Ovary (tissue), 9 donors: Measurements from ENCODE around the gene TAF4. TPM values are rescaled to one million over a fixed set of nuclear protein-coding genes. Genes with fewer than 3 reads are reported as not detected.

Source experiments
- DNase-seq, 5 donors: peaks; one replicate each; pipeline ENCODE4 v3.0.0-alpha.2; 2019 to 2020
- H3K27ac ChIP-seq, 2 donors: fragments of 200-600 bp; one replicate each; pipeline versions ENCODE4 v1.5.1 to v1.8.0; 2019 to 2022
- H3K27me3 ChIP-seq: fragments of 200-600 bp; one replicate; pipeline ENCODE4 v1.8.0; 2022
- H3K36me3 ChIP-seq: fragments of 200-600 bp; sonication (generic); one replicate; pipeline ENCODE4 v1.5.1; 2019
- H3K4me1 ChIP-seq: one replicate; pipeline ENCODE4 v1.8.1; 2013; ENCODE audit warnings: mild to moderate bottlenecking, moderate library complexity; ENCODE audit not compliant: insufficient read depth
- H3K4me3 ChIP-seq: fragments of 200-600 bp; sonication (generic); one replicate; pipeline ENCODE4 v1.5.1; 2017
- H3K9me3 ChIP-seq, 2 donors: fragments of 200-600 bp in 1 of 2; sonication (generic) in 1 of 2; one replicate each; pipeline versions ENCODE4 v1.5.1 to v1.8.1; 2013 to 2019; ENCODE audit warnings: mild to moderate bottlenecking in 1 of 2, moderate library complexity in 1 of 2
- EP300 ChIP-seq: sonication (generic); formaldehyde crosslinking; IDR thresholded peaks from one replicate; pipeline ENCODE4 v1.6.1; 2017; ENCODE audit warnings: antibody characterized with exemption
- POLR2A ChIP-seq: fragments of 450-650 bp; IDR thresholded peaks from one replicate; pipeline ENCODE4 v1.6.1; 2017; ENCODE audit warnings: antibody characterized with exemption, mild to moderate bottlenecking, moderate library complexity
- WGBS, 3 donors: extraction: QIAGEN DNeasy Blood & Tissue Kit in 1 of 3; methylation state at CpG; one replicate each; pipeline versions ENCODE4 v1.1.5 to v1.1.7; 2013 to 2017; 5-methylcytosine and 5-hydroxymethylcytosine counted together
- intact Hi-C, 4 donors: fragments of 100-400 bp; cut with DNase I; formaldehyde crosslinking; loops; one replicate each; pipeline versions ENCODE4 v1.11.0 to v1.15.1; 2022 to 2023
- polyA plus RNA-seq, 2 donors: library from polyadenylated mRNA; stranded (reverse); fragments of 200-250 nt in 1 of 2; fragments of 350-450 nt in 1 of 2; fragmentation: Illumina TruSeq in 1 of 2; extraction: RNeasy Lipid Tissue Mini Kit (QIAGEN cat#74804) in 1 of 2; gene quantifications; one replicate each; pipeline ENCODE4 v1.2.3, GENCODE V29; 2013 to 2014
- total RNA-seq, 7 donors: library from RNA; depleted of rRNA in 2 of 7; stranded (reverse); fragments of >200 nt in 2 of 7; fragmentation: NEBNext Ultra II Directional in 3 of 7; extraction: Animal tissue kit (Norgen Biotek cat#: 25700) in 3 of 7; gene quantifications; one replicate each; pipeline versions ENCODE4 v1.1.0 to v1.2.4, GENCODE V29; 2016 to 2023
- TF ChIP-seq, protein P1 (sequence below), 3 donors: fragments of 450-650 bp in 2 of 3; fragments of 200-600 bp in 1 of 3; IDR thresholded peaks; one replicate each; pipeline versions ENCODE4 v1.5.1 to v1.8.0; 2016 to 2022; ENCODE audit warnings: antibody characterized with exemption in 3 of 3, mild to moderate bottlenecking in 1 of 3
- donor health status: DM: no; HTN: no; CAD: no; lungs with moderate emphysema.
- donor health status: DM: no; HTN: no; CAD: no.
- donor health status: Bipolar disorder and iron deficiency.
- donor health status: DM: yes; HTN: yes; CAD: no.
- donor health status: DM: no; HTN: no; CAD: no.
- donor health status: DM: yes; HTN: yes; CAD: no.

TAF4 gene
- total and polyA plus RNA-seq, 9 donors = 9.3 to 34.7 (median 19.8) TPM

DNA sequence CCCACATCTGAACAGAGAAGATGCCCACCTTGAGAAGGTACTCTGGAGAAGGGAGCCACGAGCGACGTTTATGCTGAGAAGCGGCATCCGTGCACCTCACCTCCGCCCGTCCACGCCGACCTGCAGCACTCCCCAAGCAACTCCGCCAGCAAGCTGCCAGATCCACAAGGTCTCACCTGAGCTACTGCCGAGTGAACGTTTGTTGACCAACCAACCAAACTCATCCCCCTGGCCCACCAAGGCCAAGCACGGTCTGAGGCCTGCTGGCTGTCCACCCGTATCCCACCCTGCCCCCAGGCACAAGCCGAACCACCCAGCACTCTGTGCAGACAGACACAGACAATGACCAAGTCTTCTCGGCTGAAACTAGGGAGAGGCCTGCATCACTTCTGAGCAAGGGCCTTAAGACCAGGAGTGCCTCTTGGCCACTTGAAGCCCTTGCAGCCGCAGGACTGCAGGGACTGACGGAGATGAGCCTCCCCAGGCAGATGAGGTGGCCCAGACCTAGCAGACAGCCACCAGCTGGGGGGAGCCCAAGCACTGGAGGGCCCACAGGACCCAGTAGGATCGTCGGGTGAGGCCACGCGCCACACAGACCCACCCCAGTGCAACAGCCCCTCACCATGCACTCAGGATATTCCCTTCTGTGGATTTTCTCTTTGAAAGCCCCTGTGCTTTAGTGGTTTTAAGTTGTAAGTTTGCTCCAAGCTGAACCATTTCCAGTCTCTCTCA lies 12.1 kb downstream of the TAF4 start:
- no peak overlapping the region for H3K4me3 ChIP-seq
- peak in 2 of 5 donors; percentile 9 to 12 for DNase-seq
- no peak overlapping the region for H3K27ac ChIP-seq
- intact Hi-C loops = no loop called here
- TF ChIP-seq POLR2A (no peak), EP300 (no peak)
- TF ChIP-seq, protein P1, sequence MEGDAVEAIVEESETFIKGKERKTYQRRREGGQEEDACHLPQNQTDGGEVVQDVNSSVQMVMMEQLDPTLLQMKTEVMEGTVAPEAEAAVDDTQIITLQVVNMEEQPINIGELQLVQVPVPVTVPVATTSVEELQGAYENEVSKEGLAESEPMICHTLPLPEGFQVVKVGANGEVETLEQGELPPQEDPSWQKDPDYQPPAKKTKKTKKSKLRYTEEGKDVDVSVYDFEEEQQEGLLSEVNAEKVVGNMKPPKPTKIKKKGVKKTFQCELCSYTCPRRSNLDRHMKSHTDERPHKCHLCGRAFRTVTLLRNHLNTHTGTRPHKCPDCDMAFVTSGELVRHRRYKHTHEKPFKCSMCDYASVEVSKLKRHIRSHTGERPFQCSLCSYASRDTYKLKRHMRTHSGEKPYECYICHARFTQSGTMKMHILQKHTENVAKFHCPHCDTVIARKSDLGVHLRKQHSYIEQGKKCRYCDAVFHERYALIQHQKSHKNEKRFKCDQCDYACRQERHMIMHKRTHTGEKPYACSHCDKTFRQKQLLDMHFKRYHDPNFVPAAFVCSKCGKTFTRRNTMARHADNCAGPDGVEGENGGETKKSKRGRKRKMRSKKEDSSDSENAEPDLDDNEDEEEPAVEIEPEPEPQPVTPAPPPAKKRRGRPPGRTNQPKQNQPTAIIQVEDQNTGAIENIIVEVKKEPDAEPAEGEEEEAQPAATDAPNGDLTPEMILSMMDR (IDR thresholded peaks at IDR 0.05) = no peak
- no peaks in the 10 kb centered on the region for H3K36me3 ChIP-seq
- no peaks in the 10 kb centered on the region for H3K27me3 ChIP-seq
- peaks cover 12% of the 10 kb centered on the region for H3K4me1 ChIP-seq
- no peaks in the 10 kb centered on the region for H3K9me3 ChIP-seq
- 91 to 94% (median 94%) methylated on average over 20 to 22 of the region's 22 CpGs for WGBS, 3 donors

DNA sequence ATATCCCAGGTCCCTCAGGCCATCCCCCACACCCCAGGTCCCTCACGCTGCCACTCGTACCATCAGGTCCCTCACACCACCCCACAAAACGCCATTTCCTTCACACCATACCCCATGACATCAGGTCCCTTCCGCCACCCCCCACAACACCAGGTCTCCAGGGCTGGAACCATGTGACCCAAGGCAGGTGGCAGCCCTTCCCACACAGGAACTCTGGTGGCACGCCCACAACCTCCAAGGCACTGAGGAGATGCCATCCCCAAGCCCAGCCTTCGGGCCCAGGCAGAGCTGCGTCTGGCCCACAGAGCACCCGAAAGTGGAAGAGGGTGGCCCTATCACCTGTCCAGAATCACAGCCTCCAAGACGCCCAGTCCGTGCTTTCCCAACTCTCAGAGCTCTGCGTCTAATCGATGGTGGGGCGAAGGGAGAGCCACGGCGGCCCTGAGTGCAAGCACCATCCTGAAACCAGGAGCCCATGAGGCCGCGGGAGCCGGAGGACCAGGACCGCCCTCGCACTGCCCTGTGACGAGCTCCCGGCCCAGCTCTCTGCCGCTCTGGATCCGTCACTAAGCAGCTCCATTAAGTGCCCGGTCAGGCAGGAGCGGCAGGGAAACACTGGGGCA lies 12.7 kb downstream of the TAF4 start:
- DNase-seq = peak in 3 of 5 donors; percentile 5 to 14 (median 14)
- no peak for TF ChIP-seq EP300
- no peak for TF ChIP-seq POLR2A
- TF ChIP-seq, protein P1 (IDR thresholded peaks at IDR 0.05) = no peak
- Histone ChIP-seq H3K4me1 (peaks cover 12% of the 10 kb centered on the region), H3K27me3 (no peaks in the 10 kb centered on the region), H3K36me3 (no peaks in the 10 kb centered on the region), H3K9me3 (no peaks in the 10 kb centered on the region), H3K4me3 (no peak overlapping the region), H3K27ac (no peak overlapping the region)
- 91 to 93% (median 91%) methylated on average over 26 of the region's 26 CpGs for WGBS, 3 donors
- intact Hi-C loops = no loop called here

DNA sequence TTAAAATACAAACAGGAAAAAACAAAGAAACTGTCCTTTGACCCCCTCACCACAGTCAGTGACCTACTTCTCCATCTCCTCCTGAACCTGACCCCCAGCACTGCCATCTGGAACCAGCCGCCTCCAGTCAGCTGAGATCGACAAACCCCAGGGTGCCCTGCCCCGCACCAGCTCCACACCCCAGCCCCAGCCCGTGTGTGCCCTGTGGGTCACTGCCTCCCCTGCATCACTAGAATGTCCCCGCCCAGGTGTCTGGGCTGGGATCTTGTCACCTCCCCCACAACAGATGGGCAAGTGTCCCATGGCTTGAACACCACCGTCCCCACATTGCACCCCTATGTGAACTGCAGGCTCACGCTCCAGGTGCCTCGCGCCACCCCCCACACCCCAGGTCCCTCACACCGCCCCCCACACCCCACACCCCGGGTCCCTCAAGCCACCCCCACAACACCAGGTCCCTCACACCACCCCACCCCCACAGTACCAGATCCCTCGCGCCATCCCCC lies 13.3 kb downstream of the TAF4 start:
- Histone ChIP-seq H3K27ac (no peak overlapping the region), H3K27me3 (no peaks in the 10 kb centered on the region), H3K9me3 (no peaks in the 10 kb centered on the region), H3K4me1 (peaks cover 12% of the 10 kb centered on the region), H3K36me3 (no peaks in the 10 kb centered on the region), H3K4me3 (no peak overlapping the region)
- WGBS, 3 donors = 81 to 86% (median 83%) methylated on average over 13 of the region's 13 CpGs
- intact Hi-C loops = no loop called here
- TF ChIP-seq POLR2A = no peak
- DNase-seq = peak in 3 of 5 donors; percentile 8 to 23 (median 12)

DNA sequence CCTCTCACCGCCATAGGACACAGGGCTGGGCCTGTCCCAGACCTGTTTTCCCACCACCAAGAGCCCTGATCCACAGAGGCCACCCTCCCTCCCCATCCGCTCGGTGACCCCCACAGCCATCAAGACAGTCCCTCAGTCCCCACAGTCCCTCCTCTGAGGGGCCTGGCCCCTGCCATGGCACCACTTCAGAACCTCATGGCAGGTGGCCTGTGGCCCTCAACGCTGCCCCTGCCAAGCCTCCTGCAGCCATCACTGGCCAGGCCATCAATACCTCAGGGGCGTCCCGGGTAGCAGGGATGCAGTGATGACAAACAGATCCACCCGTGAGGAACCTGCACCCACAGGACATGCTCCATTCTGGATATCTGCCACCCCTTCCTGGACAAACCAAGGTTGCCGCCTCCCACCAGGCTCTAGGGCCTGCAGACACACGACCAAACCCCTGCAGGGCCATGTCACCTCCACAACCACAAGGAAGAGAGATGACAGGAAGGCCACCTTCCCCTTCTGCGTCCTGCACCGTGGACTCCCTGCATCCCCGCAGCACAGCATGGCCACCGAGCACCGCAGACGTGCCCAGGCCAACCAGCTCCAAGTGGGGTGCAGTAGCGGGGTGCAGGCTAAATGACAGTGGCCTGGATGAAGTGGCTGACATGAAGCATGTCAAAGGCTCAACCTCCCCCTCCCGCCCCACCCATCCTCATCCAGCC lies 14.0 kb downstream of the TAF4 start:
- no peak overlapping the region for H3K4me3 ChIP-seq
- DNase-seq = peak in 3 of 5 donors; percentile 1 to 19 (median 15)
- intact Hi-C loops = no loop called here
- H3K9me3 ChIP-seq = no peaks in the 10 kb centered on the region
- WGBS, 3 donors = 86 to 89% (median 88%) methylated on average over 16 to 17 of the region's 17 CpGs
- peaks cover 12% of the 10 kb centered on the region for H3K4me1 ChIP-seq
- H3K27ac ChIP-seq = peak overlapping the region; percentile 34 to 52
- no peak for TF ChIP-seq EP300
- TF ChIP-seq, protein P1 (IDR thresholded peaks at IDR 0.05) = no peak
- no peak for TF ChIP-seq POLR2A
- H3K27me3 ChIP-seq = no peaks in the 10 kb centered on the region
- no peaks in the 10 kb centered on the region for H3K36me3 ChIP-seq
